Hepatocyte (in vitro differentiated cells): ENCODE data around the gene DTNBP1.

ENCODE experiments used
- EZH2 ChIP-seq: fragments of 200-600 bp; sonication (generic); IDR thresholded peaks from 2 replicates; pipeline ENCODE4 v1.6.1; 2016; ENCODE audit warnings: antibody characterized with exemption, mild to moderate bottlenecking, borderline replicate concordance
- TF ChIP-seq, protein P1 (sequence below): fragments of 200-600 bp; sonication (generic); IDR thresholded peaks from 2 replicates; pipeline ENCODE4 v1.5.1; 2016; ENCODE audit warnings: antibody characterized with exemption, mild to moderate bottlenecking; ENCODE audit not compliant: poor library complexity

DNA sequence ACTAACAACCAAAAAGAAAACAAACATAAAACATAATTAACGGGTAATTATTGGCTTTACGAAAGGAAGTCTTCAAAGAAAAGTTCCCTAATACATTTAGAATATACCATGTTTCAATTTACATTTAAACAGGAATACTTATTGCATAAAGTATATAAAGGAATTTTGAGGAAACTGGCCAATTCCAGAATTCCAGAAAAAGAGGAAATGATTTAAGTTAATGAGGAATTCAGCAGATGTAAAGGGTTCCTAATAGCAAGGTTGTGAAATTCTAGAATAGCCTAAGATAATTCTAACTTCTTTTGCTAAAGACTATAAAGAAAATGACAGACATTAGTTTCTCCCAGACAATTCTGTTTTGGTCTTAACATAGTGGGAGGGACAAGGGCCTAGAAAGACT lies 35.0 kb downstream of the DTNBP1 start:
- TF ChIP-seq, protein P1, sequence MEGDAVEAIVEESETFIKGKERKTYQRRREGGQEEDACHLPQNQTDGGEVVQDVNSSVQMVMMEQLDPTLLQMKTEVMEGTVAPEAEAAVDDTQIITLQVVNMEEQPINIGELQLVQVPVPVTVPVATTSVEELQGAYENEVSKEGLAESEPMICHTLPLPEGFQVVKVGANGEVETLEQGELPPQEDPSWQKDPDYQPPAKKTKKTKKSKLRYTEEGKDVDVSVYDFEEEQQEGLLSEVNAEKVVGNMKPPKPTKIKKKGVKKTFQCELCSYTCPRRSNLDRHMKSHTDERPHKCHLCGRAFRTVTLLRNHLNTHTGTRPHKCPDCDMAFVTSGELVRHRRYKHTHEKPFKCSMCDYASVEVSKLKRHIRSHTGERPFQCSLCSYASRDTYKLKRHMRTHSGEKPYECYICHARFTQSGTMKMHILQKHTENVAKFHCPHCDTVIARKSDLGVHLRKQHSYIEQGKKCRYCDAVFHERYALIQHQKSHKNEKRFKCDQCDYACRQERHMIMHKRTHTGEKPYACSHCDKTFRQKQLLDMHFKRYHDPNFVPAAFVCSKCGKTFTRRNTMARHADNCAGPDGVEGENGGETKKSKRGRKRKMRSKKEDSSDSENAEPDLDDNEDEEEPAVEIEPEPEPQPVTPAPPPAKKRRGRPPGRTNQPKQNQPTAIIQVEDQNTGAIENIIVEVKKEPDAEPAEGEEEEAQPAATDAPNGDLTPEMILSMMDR = no peak
- no peak for TF ChIP-seq EZH2
